Mesenchymal stem cell (in vitro differentiated cells and primary cell): ENCODE results near the gene ALDOA.

Experiments used
- DNase-seq: peaks from one replicate; pipeline ENCODE4 v3.0.0-alpha.2; 2013
- H2AFZ ChIP-seq: one replicate; pipeline ENCODE4 v1.6.1; 2013; ENCODE audit warnings: low read depth, mild to moderate bottlenecking, control low read depth, inconsistent platforms, low read length, moderate library complexity
- H2AK5ac ChIP-seq: 2 replicates; pipeline ENCODE4 v1.6.1; 2013; ENCODE audit warnings: low read length, moderate library complexity, mild to moderate bottlenecking, inconsistent platforms; ENCODE audit not compliant: severe bottlenecking
- H2BK120ac ChIP-seq: one replicate; pipeline ENCODE4 v1.6.1; 2013; ENCODE audit warnings: low read depth, mild to moderate bottlenecking, inconsistent platforms, low read length, moderate library complexity
- H2BK12ac ChIP-seq, 2 experiments: one replicate each; pipeline ENCODE4 v1.6.1; 2013; ENCODE audit warnings: inconsistent platforms in 2 of 2, low read length in 2 of 2, mild to moderate bottlenecking in 2 of 2, moderate library complexity in 2 of 2, control low read depth in 1 of 2
- H2BK15ac ChIP-seq: one replicate; pipeline ENCODE4 v1.6.1; 2013; ENCODE audit warnings: mild to moderate bottlenecking, low read depth, inconsistent platforms; ENCODE audit not compliant: poor library complexity, severe bottlenecking
- H2BK5ac ChIP-seq: 2 replicates; pipeline ENCODE4 v1.6.1; 2013; ENCODE audit warnings: low read depth, mild to moderate bottlenecking, low read length, control low read depth, inconsistent platforms; ENCODE audit not compliant: poor library complexity, severe bottlenecking
- H3K14ac ChIP-seq, 2 experiments: one replicate each; pipeline ENCODE4 v1.6.1; 2013; ENCODE audit warnings: inconsistent platforms in 2 of 2, low read length in 2 of 2, control low read depth in 1 of 2, mild to moderate bottlenecking in 1 of 2, moderate library complexity in 1 of 2
- H3K18ac ChIP-seq, 2 experiments: one replicate each; pipeline ENCODE4 v1.6.1; 2013; ENCODE audit warnings: inconsistent platforms in 2 of 2, low read length in 2 of 2, control low read depth in 1 of 2, low read depth in 1 of 2, mild to moderate bottlenecking in 1 of 2
- H3K23ac ChIP-seq, 2 experiments: one replicate each; pipeline ENCODE4 v1.6.1; 2013; ENCODE audit warnings: inconsistent platforms in 2 of 2, low read length in 2 of 2, mild to moderate bottlenecking in 2 of 2, moderate library complexity in 2 of 2, control low read depth in 1 of 2
- H3K27ac ChIP-seq: 2 replicates; pipeline ENCODE4 v1.5.1; 2013; ENCODE audit warnings: mild to moderate bottlenecking, moderate library complexity, low read length, control low read depth, inconsistent platforms; ENCODE audit not compliant: poor library complexity, severe bottlenecking
- H3K27me3 ChIP-seq, 2 experiments: 2 replicates each; pipeline versions ENCODE4 v1.6.1 to v1.7.0; 2013; ENCODE audit warnings: low read length in 2 of 2, mild to moderate bottlenecking in 2 of 2, moderate library complexity in 2 of 2, control low read depth in 1 of 2, inconsistent platforms in 1 of 2; ENCODE audit not compliant: control insufficient read depth in 1 of 2, insufficient read depth in 1 of 2
- H3K36me3 ChIP-seq, 2 experiments: 2 replicates each; pipeline versions ENCODE4 v1.6.1 to v1.7.0; 2013; ENCODE audit warnings: low read length in 2 of 2, control low read depth in 1 of 2, inconsistent platforms in 1 of 2, low read depth in 1 of 2, mild to moderate bottlenecking in 1 of 2; ENCODE audit not compliant: insufficient read depth in 2 of 2, control insufficient read depth in 1 of 2
- H3K4ac ChIP-seq, 2 experiments: one replicate each; pipeline ENCODE4 v1.6.1; 2013; ENCODE audit warnings: inconsistent platforms in 2 of 2, low read length in 2 of 2, mild to moderate bottlenecking in 2 of 2, moderate library complexity in 2 of 2, control low read depth in 1 of 2, low read depth in 1 of 2
- H3K4me1 ChIP-seq: 2 replicates; pipeline ENCODE4 v1.6.1; 2013; ENCODE audit warnings: low read depth, low read length, control low read depth; ENCODE audit not compliant: control insufficient read depth, insufficient read depth
- H3K4me2 ChIP-seq: 2 replicates; pipeline ENCODE4 v1.6.1; 2013; ENCODE audit warnings: low read length, mild to moderate bottlenecking, inconsistent platforms; ENCODE audit not compliant: poor library complexity, severe bottlenecking
- H3K4me3 ChIP-seq, 2 experiments: 2 replicates each; pipeline versions ENCODE4 v1.5.1 to v1.7.0; 2013; ENCODE audit warnings: low read length in 2 of 2, mild to moderate bottlenecking in 2 of 2, control low read depth in 1 of 2, low read depth in 1 of 2; ENCODE audit not compliant: insufficient read depth in 1 of 2
- H3K79me1 ChIP-seq: replicated peaks from 2 replicates; pipeline ENCODE4 v1.6.1; 2013; ENCODE audit warnings: mild to moderate bottlenecking, control low read depth, low read length, inconsistent platforms; ENCODE audit not compliant: poor library complexity, severe bottlenecking
- H3K9ac ChIP-seq: 2 replicates; pipeline ENCODE4 v1.7.0; 2013; ENCODE audit warnings: mild to moderate bottlenecking, low read length, moderate library complexity
- H3K9me3 ChIP-seq: 2 replicates; pipeline ENCODE4 v1.7.0; 2013; ENCODE audit warnings: mild to moderate bottlenecking, low read length; ENCODE audit not compliant: control insufficient read depth
- H4K8ac ChIP-seq: one replicate; pipeline ENCODE4 v1.6.1; 2013; ENCODE audit warnings: inconsistent platforms, mild to moderate bottlenecking, low read length, moderate library complexity
- H4K91ac ChIP-seq: one replicate; pipeline ENCODE4 v1.6.1; 2013; ENCODE audit warnings: mild to moderate bottlenecking, low read length, inconsistent platforms
- WGBS: methylation state at CpG from one replicate; pipeline ENCODE4 v1.1.7; 2013; ENCODE audit warnings: mixed read lengths; 5-methylcytosine and 5-hydroxymethylcytosine counted together

Gene ALDOA

DNA sequence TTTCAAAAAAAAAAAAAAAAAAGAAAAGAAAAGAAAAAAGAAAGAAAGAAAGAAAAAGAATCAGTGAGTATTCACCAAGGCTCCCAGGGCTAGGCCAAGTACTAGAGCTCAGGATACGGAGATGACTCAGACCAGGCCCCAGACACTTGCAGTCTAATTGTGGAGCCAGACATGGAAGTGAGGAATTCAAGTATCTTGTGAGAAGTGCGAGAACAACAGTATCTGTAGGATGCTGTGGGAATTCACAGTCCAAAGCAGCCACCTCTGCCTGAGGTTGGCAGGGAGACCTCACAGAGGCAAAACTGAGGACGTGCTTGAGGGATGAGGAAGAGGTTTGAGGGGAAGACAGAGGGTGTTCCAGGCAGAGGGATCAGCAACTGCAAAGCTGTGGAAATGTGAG, 14.0 kb upstream of the ALDOA start:
- Histone ChIP-seq H2BK5ac (no peak overlapping the region), H3K9me3 (no peaks in the 10 kb centered on the region), H3K18ac (peak overlapping the region in 1 of 2 experiments; percentile 71), H3K23ac (no peak overlapping the region), H2BK120ac (no peak overlapping the region), H3K9ac (no peak overlapping the region), H3K4me1 (peaks cover 10% of the 10 kb centered on the region), H2BK15ac (no peak overlapping the region), H4K8ac (no peak overlapping the region), H2AK5ac (no peak overlapping the region), H3K14ac (no peak overlapping the region), H3K4ac (no peak overlapping the region), H2AFZ (peak overlapping the region; percentile 48), H3K36me3 (peaks cover 4% of the 10 kb centered on the region in 2 experiments), H4K91ac (peak overlapping the region; percentile 1), H2BK12ac (peak overlapping the region in 1 of 2 experiments; percentile 75), H3K4me3 (no peak overlapping the region), H3K79me1 (peaks cover 12% of the 10 kb centered on the region), H3K27me3 (no peaks in the 10 kb centered on the region), H3K4me2 (no peak overlapping the region), H3K27ac (no peak overlapping the region)
- WGBS: 19% methylated on average over 3 of the region's 3 CpGs
- DNase-seq: peak; percentile 86

DNA sequence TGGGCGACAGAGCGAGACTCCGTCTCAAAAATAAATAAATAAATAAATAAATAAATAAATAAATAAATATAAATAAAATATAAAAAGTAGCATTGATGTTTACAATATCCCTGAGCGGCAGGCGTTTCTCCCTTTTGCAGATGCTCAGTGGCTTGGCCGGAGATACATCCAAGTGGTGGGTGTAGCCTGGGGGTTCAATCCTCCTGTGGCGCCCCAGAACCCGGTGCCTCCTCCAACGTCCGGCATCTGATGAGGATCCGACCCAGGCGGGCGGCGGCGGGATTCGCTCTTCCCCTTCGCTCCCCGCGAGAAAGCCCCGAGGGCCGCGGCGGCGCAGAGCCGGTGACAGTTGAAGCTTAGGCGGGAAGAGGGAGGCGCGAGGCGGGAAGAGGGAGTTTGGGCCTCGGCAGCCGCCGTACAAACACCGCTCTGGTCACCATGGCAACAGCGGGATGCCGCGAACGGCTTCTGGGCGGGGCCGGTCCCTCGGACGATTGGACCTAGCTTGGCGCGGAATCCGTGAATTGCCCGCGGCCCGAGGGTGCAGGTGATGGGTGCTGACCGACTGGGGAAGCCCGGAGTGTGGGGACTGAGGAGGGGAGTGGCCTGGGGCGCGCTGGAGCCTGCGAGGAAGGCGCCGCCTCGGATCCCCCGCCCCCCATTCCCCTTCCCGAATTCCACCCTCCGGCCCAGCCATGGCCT, 12.7 kb upstream of the ALDOA start:
- DNase-seq: peak; percentile 92
- peak overlapping the region; percentile 69 to 93 for H3K18ac ChIP-seq
- H2BK15ac ChIP-seq: peak overlapping the region; percentile 39
- H3K27ac ChIP-seq: no peak overlapping the region
- 2% methylated on average over 51 of the region's 58 CpGs for WGBS
- H3K9ac ChIP-seq: peak overlapping the region; percentile 91
- peak overlapping the region in 1 of 2 experiments; percentile 67 for H2BK12ac ChIP-seq
- peak overlapping the region; percentile 90 for H2AFZ ChIP-seq
- peak overlapping the region in 1 of 2 experiments; percentile 79 for H3K14ac ChIP-seq
- H2BK120ac ChIP-seq: peak overlapping the region; percentile 67
- peaks cover 5 to 9% of the 10 kb centered on the region in 2 experiments for H3K36me3 ChIP-seq
- H3K27me3 ChIP-seq: no peaks in the 10 kb centered on the region
- H2AK5ac ChIP-seq: no peak overlapping the region
- H3K4me2 ChIP-seq: peak overlapping the region; percentile 89
- H3K79me1 ChIP-seq: peaks cover 12% of the 10 kb centered on the region
- H3K4ac ChIP-seq: peak overlapping the region in 1 of 2 experiments; percentile 89
- H2BK5ac ChIP-seq: no peak overlapping the region
- peaks cover 10% of the 10 kb centered on the region for H3K4me1 ChIP-seq
- H3K9me3 ChIP-seq: no peaks in the 10 kb centered on the region
- peak overlapping the region in 1 of 2 experiments; percentile 68 for H3K23ac ChIP-seq
- peak overlapping the region; percentile 85 for H4K8ac ChIP-seq
- H4K91ac ChIP-seq: peak overlapping the region; percentile 64
- peak overlapping the region; percentile 79 to 93 for H3K4me3 ChIP-seq

DNA sequence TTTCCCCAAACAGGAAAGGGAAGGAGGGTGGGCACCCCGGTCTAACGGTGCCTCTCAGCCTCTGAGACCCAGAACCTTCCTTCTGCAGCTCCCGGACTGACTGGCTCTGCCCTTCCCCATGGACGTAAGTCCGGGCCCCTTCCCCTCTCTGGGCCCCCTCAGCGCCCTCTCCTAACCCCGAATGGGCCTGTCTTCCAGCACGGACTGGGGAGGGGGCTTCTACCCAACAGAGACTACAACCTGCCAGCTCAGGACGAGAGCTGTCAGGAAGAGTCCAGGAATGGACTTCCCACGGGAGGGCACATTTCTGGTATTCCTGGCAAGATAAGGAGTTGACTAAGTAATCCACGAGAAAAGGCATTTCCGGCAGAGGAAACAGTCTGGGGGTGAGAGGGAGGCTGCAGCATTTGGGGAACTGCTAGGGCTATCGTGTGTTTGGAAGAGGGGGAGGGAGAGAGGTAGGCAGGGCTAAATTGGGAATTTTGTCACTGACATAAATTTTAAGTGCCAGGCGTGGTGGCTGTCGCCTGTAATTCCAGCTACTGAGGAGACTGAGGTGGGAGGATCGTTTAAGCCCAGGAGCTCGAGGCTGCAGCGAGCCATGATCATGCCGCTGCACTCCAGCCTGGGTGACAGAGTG, 12.1 kb upstream of the ALDOA start:
- peak; percentile 62 for DNase-seq
- peak overlapping the region; percentile 89 for H3K4me2 ChIP-seq
- H3K9ac ChIP-seq: peak overlapping the region; percentile 91
- H3K36me3 ChIP-seq: peaks cover 5 to 9% of the 10 kb centered on the region in 2 experiments
- no peak overlapping the region for H2AK5ac ChIP-seq
- 4% methylated on average over 17 of the region's 19 CpGs for WGBS
- peak overlapping the region in 1 of 2 experiments; percentile 79 for H3K14ac ChIP-seq
- no peaks in the 10 kb centered on the region for H3K27me3 ChIP-seq
- peak overlapping the region; percentile 9 for H2BK120ac ChIP-seq
- peak overlapping the region in 1 of 2 experiments; percentile 67 for H2BK12ac ChIP-seq
- H3K9me3 ChIP-seq: no peaks in the 10 kb centered on the region
- H3K4me3 ChIP-seq: peak overlapping the region; percentile 79 to 93
- H2BK5ac ChIP-seq: no peak overlapping the region
- H3K27ac ChIP-seq: no peak overlapping the region
- H4K91ac ChIP-seq: no peak overlapping the region
- peak overlapping the region; percentile 16 to 93 for H3K18ac ChIP-seq
- peak overlapping the region; percentile 84 for H2AFZ ChIP-seq
- no peak overlapping the region for H4K8ac ChIP-seq
- peak overlapping the region in 1 of 2 experiments; percentile 68 for H3K23ac ChIP-seq
- peak overlapping the region in 1 of 2 experiments; percentile 89 for H3K4ac ChIP-seq
- H3K79me1 ChIP-seq: peaks cover 12% of the 10 kb centered on the region
- H2BK15ac ChIP-seq: peak overlapping the region; percentile 39
- H3K4me1 ChIP-seq: peaks cover 10% of the 10 kb centered on the region

DNA sequence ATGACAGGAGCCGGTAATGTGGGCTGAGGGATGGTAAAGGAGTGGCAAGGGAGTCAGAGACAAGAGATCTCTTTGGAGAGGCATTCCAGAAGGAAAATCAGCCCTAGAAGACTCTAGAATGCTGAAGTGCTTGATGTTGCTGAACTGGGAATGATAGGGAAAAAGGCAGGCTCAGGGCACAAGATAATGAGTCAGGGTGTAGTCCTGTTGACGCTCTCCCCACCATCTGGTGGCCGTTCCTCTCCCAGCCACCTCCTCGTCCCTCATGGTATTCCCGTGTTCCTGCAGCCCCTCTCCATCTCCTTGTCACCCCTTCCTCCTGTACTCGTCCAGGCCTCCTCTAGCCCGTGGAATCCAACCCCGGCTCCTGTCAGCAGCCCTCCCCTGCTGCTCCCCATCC, 11.1 kb upstream of the ALDOA start:
- Histone ChIP-seq H3K27ac (no peak overlapping the region), H2BK5ac (no peak overlapping the region), H3K4me3 (peak overlapping the region in 1 of 2 experiments; percentile 93), H3K23ac (no peak overlapping the region), H3K4me2 (no peak overlapping the region), H2BK12ac (no peak overlapping the region), H3K14ac (no peak overlapping the region), H4K8ac (peak overlapping the region; percentile 43), H2AK5ac (no peak overlapping the region), H3K9ac (peak overlapping the region; percentile 35), H3K36me3 (peaks cover 10 to 12% of the 10 kb centered on the region in 2 experiments), H3K27me3 (no peaks in the 10 kb centered on the region), H2BK15ac (peak overlapping the region; percentile 19), H3K18ac (no peak overlapping the region), H4K91ac (peak overlapping the region; percentile 22), H2AFZ (no peak overlapping the region), H3K4me1 (peaks cover 10% of the 10 kb centered on the region), H3K9me3 (no peaks in the 10 kb centered on the region), H2BK120ac (no peak overlapping the region), H3K79me1 (peaks cover 12% of the 10 kb centered on the region), H3K4ac (no peak overlapping the region)
- DNase-seq: peak; percentile 47
- WGBS: 55% methylated on average over 8 of the region's 8 CpGs
